GM12801 (cell line): ENCODE results near the gene FGFBP2.

Experiments used
- TF ChIP-seq, protein P1 (sequence below): IDR thresholded peaks from one replicate; pipeline ENCODE4 v1.5.1; 2011; ENCODE audit warnings: control low read depth; ENCODE audit not compliant: insufficient read length; ENCODE audit errors: extremely low read depth

Gene FGFBP2

DNA sequence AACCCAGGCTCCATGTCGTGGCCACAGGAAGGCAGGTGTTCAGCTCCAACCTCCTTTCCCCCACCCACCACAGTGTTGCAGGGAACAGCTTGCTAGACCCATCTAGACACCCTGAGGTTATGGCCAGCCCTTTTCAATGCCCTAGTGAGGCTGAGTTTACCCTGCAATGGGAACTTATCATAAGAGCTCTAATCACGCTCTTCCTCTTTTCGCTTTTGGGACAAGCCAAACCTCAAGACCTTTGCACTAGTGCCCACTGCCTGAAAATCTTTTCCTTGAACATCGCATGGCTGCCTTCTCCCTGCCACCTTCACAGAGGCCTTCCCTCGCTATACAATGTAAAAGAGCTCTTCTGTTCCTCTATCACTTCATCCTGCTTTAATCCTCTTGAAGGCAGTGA, 2.4 kb upstream of the FGFBP2 start:
- TF ChIP-seq, protein P1, sequence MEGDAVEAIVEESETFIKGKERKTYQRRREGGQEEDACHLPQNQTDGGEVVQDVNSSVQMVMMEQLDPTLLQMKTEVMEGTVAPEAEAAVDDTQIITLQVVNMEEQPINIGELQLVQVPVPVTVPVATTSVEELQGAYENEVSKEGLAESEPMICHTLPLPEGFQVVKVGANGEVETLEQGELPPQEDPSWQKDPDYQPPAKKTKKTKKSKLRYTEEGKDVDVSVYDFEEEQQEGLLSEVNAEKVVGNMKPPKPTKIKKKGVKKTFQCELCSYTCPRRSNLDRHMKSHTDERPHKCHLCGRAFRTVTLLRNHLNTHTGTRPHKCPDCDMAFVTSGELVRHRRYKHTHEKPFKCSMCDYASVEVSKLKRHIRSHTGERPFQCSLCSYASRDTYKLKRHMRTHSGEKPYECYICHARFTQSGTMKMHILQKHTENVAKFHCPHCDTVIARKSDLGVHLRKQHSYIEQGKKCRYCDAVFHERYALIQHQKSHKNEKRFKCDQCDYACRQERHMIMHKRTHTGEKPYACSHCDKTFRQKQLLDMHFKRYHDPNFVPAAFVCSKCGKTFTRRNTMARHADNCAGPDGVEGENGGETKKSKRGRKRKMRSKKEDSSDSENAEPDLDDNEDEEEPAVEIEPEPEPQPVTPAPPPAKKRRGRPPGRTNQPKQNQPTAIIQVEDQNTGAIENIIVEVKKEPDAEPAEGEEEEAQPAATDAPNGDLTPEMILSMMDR, result no peak

DNA sequence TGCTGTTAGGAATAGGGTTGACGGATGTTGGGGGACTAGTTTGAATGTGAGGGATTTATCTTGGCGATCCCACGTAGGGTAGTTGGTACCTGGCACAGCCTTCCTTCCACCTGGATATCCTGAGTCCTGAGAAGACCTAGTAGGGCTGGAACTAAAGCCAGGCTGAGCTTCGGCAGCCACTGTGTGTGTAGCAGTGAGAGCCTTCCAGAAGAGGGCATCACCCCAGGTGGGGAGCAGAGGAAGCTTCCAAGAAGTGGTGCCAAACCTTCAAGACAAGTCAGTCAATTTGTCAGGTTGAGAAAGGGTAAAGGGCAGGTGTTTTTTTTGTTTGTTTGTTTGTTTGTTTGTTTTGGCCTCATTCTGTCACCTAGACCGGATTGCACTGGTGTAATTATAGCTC, 1.2 kb upstream of the FGFBP2 start:
- TF ChIP-seq, protein P1, result no peak

DNA sequence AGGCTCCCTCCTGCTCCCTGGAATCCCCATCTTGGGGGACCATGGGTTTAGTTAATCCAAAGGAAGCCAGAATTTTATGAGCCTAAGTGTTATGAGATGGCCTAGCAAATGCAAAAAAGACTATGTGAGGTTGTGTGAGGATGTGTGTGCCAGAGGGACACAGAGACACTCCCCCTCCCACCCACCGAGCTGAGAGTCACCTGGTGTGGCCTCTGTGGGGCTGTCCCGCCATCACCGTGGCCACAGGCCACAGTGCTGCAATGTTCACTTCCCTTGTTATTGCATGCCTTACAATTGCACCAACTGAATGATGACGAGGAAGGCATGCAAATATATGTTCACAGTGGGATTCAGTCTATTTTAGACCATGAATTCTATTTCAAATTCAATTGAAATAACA, 601 bp upstream of the FGFBP2 start:
- TF ChIP-seq, protein P1, result no peak

DNA sequence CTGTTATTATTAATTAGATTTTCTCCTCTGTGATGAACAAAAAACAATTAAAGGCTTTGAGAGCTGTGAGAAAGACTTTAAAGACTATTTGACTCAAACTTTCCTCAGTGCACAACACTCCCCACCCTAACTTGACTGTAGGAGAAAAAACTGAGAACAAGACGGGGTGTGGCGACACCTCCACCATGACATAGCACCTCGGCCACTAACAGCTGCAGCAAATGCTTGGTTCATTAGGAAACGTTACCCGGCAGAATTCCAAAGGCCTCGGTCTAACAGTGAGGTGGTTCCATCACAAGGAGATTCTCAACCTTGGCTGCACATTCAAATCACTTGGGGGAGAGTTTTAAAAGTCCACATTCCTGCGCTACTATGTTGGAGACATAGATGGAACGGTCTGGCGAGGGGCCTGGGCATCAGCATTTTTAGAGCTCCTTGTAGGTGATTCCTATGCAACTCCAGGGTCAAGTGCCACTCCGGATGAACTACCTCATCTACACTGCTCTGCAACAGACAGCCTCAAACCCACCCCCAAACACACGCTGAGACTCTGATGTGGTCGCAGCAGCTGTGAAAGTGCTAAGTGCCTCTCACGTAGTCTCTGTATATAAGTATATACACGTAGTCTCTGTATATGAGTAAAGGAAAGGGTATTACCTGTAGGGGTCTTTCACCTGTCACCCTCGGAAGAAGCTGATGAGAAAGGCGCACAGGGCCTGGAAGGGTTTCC, 1.0 kb downstream of the FGFBP2 start:
- TF ChIP-seq, protein P1, result no peak

DNA sequence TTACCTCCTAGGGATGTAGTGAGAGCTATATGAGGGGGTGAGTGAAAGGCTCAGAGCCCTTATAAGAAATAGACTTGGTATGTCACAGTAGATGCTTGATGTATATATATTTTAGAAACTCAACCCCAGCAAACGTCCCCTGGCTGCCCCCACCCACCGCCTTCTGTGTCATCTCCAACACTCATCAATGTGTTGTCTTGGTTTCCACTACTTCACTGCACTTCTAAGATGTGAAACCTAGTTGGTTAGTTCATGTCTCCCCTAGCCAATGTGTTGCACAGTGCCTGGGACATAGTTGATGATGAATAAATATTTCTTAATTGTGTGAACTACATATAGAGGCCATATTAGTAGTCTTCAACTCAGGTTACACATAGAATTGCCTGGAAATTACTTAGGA, 4.4 kb downstream of the FGFBP2 start:
- TF ChIP-seq, protein P1, result no peak

DNA sequence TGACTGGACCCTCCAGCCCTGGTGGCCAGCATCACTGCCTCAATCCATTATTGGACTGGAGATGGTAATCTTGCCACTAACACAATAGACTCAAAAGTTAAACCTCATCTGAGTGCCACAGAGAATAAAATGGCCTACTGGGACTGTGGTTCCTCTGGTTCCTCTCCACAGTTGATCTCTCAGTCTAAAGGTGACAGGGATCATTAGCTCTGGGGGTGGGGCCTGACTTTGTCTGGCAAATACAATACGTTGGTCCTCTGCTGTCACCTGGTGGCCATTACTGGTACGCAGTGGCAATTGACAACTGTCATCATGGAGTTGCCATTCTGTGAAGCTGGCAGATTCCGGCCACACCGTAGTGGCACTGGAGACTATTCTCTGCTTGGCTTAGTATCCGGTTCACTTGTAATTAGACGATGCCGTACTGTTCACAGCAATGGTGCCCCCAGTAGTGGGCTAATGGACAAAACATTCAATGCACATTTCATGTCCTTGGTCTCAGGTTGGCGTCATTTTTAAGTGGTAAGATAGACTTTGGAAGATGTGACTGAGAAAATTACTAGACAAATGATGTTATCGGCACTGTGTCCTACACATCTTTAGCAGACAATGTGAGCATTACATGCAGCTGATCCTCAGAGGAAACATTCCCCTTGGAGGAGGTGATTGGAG, 6.7 kb downstream of the FGFBP2 start:
- TF ChIP-seq, protein P1, result no peak

DNA sequence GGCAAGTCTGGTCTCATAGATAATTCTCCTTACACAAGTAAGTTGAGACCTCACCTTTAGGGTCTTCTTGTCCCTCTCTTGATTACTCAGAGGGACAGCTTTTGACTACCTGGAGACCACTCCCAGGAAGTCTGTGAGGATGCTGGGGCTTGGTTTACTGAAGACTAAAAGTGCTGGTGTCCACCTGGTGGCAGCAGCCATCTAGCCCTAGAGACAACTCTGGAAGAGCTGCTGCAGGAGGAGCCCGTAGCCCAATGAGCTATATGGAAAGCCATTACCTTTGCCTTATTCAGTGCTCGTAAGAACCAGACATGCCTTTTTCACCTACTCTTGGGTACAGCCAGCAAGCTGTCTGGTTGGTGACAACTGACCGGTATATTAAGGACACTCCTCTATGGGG, 7.3 kb downstream of the FGFBP2 start:
- TF ChIP-seq, protein P1, result no peak
